ENCODE data around the gene DCLRE1B. TPM values are rescaled to one million over a fixed set of nuclear protein-coding genes. Genes with fewer than 3 reads are reported as not detected.

The DCLRE1B gene
- total RNA-seq, 1 experiment from 2014 or later = 9.4 TPM

DNA sequence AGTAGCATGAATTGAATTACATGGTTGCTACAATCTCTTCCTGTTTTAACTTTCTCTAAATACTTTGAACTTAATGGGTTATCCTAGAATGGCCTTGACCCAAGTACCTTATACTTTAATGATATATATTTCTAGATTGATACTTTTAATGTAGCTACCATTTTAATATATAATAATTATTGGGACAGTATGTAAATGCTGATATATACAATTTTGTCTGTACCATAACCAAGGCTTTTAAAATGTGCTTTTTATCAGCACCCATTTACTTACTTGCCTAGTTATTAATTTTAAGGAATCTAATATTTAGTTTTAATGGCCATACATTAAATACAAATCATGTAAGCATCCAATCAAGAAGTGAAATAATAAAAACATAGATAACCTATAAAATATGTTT, 37.4 kb downstream of the DCLRE1B start (continued):
- TF ChIP-seq, protein P1, sequence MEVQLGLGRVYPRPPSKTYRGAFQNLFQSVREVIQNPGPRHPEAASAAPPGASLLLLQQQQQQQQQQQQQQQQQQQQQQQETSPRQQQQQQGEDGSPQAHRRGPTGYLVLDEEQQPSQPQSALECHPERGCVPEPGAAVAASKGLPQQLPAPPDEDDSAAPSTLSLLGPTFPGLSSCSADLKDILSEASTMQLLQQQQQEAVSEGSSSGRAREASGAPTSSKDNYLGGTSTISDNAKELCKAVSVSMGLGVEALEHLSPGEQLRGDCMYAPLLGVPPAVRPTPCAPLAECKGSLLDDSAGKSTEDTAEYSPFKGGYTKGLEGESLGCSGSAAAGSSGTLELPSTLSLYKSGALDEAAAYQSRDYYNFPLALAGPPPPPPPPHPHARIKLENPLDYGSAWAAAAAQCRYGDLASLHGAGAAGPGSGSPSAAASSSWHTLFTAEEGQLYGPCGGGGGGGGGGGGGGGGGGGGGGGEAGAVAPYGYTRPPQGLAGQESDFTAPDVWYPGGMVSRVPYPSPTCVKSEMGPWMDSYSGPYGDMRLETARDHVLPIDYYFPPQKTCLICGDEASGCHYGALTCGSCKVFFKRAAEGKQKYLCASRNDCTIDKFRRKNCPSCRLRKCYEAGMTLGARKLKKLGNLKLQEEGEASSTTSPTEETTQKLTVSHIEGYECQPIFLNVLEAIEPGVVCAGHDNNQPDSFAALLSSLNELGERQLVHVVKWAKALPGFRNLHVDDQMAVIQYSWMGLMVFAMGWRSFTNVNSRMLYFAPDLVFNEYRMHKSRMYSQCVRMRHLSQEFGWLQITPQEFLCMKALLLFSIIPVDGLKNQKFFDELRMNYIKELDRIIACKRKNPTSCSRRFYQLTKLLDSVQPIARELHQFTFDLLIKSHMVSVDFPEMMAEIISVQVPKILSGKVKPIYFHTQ (CRISPR knock-in tag; IDR thresholded peaks at IDR 0.05) = no peak
- no peak for TF ChIP-seq OVOL2 (CRISPR knock-in tag; IDR thresholded peaks at IDR 0.05; ENCODE audit: borderline replicate concordance)
- no peak for TF ChIP-seq JUN (CRISPR knock-in tag; IDR thresholded peaks at IDR 0.05)
- TF ChIP-seq, protein P2, sequence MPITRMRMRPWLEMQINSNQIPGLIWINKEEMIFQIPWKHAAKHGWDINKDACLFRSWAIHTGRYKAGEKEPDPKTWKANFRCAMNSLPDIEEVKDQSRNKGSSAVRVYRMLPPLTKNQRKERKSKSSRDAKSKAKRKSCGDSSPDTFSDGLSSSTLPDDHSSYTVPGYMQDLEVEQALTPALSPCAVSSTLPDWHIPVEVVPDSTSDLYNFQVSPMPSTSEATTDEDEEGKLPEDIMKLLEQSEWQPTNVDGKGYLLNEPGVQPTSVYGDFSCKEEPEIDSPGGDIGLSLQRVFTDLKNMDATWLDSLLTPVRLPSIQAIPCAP (CRISPR knock-in tag; IDR thresholded peaks at IDR 0.05) = no peak
- TF ChIP-seq, protein P3, sequence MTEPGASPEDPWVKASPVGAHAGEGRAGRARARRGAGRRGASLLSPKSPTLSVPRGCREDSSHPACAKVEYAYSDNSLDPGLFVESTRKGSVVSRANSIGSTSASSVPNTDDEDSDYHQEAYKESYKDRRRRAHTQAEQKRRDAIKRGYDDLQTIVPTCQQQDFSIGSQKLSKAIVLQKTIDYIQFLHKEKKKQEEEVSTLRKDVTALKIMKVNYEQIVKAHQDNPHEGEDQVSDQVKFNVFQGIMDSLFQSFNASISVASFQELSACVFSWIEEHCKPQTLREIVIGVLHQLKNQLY (CRISPR knock-in tag; IDR thresholded peaks at IDR 0.05) = no peak
- no peak for TF ChIP-seq NFE2L1 (CRISPR knock-in tag; IDR thresholded peaks at IDR 0.05)
- TF ChIP-seq SMAD4 (CRISPR knock-in tag; IDR thresholded peaks at IDR 0.05) = no peak
- no peak for TF ChIP-seq HMGA2 (CRISPR knock-in tag; IDR thresholded peaks at IDR 0.05)

DNA sequence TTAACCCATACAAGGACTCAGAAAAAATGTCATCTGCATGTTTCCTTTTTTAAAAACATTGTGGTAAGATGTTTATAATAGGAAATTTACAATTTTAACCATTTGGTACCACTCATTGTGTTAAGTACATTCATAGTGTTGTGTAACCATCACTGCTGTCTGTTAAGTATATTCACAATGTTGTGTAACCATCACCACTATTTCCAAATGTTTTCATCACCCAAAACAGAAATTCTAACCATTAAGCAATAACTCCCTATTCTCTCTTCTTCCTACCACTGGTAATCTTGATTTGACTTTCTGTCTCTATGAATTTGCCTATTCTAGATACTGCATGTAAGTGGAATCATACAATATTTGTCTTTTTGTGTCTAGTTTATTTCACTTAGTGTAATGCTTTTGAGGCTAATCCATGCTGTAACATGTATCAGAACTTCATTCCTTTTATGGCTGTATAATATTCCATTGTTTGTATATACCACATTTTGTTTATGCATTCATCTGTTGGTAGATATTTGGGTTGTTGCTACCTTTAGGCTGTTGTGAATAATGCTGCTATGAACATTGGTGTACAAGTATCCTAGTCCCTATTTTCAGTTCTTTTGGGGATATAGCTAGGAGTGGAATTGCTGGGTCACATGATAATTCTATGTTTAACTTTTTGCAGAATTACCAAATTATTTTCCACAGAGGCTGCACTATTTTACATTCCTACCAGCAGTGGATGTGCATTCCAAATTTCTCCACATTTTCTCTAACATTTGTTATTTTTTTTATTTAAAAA, 38.1 kb downstream of the DCLRE1B start:
- TF ChIP-seq GRHL2 (CRISPR knock-in tag; IDR thresholded peaks at IDR 0.05; ENCODE audit: insufficient replicate concordance, severe bottlenecking) (no peak), ZNF121 (CRISPR knock-in tag; IDR thresholded peaks at IDR 0.05) (no peak), GTF2I (CRISPR knock-in tag; conservative IDR thresholded peaks at IDR 0.05) (no peak), JAZF1 (CRISPR knock-in tag; IDR thresholded peaks at IDR 0.05) (no peak), TCF7 (CRISPR knock-in tag; IDR thresholded peaks at IDR 0.05; ENCODE audit: low read depth) (no peak)
- TF ChIP-seq, protein P4, sequence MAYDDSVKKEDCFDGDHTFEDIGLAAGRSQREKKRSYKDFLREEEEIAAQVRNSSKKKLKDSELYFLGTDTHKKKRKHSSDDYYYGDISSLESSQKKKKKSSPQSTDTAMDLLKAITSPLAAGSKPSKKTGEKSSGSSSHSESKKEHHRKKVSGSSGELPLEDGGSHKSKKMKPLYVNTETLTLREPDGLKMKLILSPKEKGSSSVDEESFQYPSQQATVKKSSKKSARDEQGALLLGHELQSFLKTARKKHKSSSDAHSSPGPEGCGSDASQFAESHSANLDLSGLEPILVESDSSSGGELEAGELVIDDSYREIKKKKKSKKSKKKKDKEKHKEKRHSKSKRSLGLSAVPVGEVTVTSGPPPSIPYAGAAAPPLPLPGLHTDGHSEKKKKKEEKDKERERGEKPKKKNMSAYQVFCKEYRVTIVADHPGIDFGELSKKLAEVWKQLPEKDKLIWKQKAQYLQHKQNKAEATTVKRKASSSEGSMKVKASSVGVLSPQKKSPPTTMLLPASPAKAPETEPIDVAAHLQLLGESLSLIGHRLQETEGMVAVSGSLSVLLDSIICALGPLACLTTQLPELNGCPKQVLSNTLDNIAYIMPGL (CRISPR knock-in tag; IDR thresholded peaks at IDR 0.05) = no peak
- TF ChIP-seq, protein P5, sequence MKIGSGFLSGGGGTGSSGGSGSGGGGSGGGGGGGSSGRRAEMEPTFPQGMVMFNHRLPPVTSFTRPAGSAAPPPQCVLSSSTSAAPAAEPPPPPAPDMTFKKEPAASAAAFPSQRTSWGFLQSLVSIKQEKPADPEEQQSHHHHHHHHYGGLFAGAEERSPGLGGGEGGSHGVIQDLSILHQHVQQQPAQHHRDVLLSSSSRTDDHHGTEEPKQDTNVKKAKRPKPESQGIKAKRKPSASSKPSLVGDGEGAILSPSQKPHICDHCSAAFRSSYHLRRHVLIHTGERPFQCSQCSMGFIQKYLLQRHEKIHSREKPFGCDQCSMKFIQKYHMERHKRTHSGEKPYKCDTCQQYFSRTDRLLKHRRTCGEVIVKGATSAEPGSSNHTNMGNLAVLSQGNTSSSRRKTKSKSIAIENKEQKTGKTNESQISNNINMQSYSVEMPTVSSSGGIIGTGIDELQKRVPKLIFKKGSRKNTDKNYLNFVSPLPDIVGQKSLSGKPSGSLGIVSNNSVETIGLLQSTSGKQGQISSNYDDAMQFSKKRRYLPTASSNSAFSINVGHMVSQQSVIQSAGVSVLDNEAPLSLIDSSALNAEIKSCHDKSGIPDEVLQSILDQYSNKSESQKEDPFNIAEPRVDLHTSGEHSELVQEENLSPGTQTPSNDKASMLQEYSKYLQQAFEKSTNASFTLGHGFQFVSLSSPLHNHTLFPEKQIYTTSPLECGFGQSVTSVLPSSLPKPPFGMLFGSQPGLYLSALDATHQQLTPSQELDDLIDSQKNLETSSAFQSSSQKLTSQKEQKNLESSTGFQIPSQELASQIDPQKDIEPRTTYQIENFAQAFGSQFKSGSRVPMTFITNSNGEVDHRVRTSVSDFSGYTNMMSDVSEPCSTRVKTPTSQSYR (CRISPR knock-in tag; IDR thresholded peaks at IDR 0.05) = no peak
- TF ChIP-seq, protein P6, sequence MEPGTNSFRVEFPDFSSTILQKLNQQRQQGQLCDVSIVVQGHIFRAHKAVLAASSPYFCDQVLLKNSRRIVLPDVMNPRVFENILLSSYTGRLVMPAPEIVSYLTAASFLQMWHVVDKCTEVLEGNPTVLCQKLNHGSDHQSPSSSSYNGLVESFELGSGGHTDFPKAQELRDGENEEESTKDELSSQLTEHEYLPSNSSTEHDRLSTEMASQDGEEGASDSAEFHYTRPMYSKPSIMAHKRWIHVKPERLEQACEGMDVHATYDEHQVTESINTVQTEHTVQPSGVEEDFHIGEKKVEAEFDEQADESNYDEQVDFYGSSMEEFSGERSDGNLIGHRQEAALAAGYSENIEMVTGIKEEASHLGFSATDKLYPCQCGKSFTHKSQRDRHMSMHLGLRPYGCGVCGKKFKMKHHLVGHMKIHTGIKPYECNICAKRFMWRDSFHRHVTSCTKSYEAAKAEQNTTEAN (CRISPR knock-in tag; IDR thresholded peaks at IDR 0.05) = no peak
- TF ChIP-seq, protein P7, sequence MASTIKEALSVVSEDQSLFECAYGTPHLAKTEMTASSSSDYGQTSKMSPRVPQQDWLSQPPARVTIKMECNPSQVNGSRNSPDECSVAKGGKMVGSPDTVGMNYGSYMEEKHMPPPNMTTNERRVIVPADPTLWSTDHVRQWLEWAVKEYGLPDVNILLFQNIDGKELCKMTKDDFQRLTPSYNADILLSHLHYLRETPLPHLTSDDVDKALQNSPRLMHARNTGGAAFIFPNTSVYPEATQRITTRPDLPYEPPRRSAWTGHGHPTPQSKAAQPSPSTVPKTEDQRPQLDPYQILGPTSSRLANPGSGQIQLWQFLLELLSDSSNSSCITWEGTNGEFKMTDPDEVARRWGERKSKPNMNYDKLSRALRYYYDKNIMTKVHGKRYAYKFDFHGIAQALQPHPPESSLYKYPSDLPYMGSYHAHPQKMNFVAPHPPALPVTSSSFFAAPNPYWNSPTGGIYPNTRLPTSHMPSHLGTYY (CRISPR knock-in tag; IDR thresholded peaks at IDR 0.05) = no peak
- Mint-ChIP-seq H3K4me3 (no peak overlapping the region), H3K27ac (no peak overlapping the region), H3K9me3 (no peaks in the 10 kb centered on the region), H3K27me3 (ENCODE audit: low read depth) (no peaks in the 10 kb centered on the region), H3K4me1 (peaks cover 29% of the 10 kb centered on the region), H3K36me3 (peaks cover 22% of the 10 kb centered on the region)
- ChIA-PET CTCF (no interaction called here), POLR2A (no interaction called here)
- DNase-seq (ENCODE audit: low spot score) = no peak
- no peak for ATAC-seq
